Measurements from ENCODE around the gene ATF1.
"Not testable (repeated sequence)": the region's sequence is repeated elsewhere in the genome, so short reads cannot be mapped to it uniquely, and the experiment has no call there.

ATF1 gene

GRCh38 chr12:50803230-50803875 is 39.5 kb downstream of the ATF1 start:
- DNase-seq (ENCODE audit: low read depth), result no peak

GRCh38 chr12:50806176-50806575 is 42.3 kb downstream of the ATF1 start:
- no peak for DNase-seq (ENCODE audit: low read depth)

- DNase-seq (ENCODE audit: low read depth), result not testable (repeated sequence)
Observed at GRCh38 chr12:50809131-50809530, 45.2 kb downstream of the ATF1 start.

- DNase-seq (ENCODE audit: low read depth), result not testable (repeated sequence)
Observed at GRCh38 chr12:50814921-50815320, 51.0 kb downstream of the ATF1 start.

- no peak for DNase-seq (ENCODE audit: low read depth)
Observed at GRCh38 chr12:50820177-50820576, 56.3 kb downstream of the ATF1 start.

GRCh38 chr12:50822082-50822481 is 58.2 kb downstream of the ATF1 start:
- no peak for DNase-seq (ENCODE audit: low read depth)

GRCh38 chr12:50823724-50824123 is 59.8 kb downstream of the ATF1 start:
- DNase-seq (ENCODE audit: low read depth), result not testable (repeated sequence)

- DNase-seq (ENCODE audit: low read depth), result no peak
Observed at GRCh38 chr12:50824914-50825313, 61.0 kb downstream of the ATF1 start.

- no peak for DNase-seq (ENCODE audit: low read depth)
Observed at GRCh38 chr12:50825372-50825838, 61.5 kb downstream of the ATF1 start.

GRCh38 chr12:50828121-50828520 is 64.2 kb downstream of the ATF1 start:
- DNase-seq (ENCODE audit: low read depth), result no peak

GRCh38 chr12:50828886-50829285 is 65.0 kb downstream of the ATF1 start:
- DNase-seq (ENCODE audit: low read depth), result no peak

GRCh38 chr12:50833801-50834200 is 69.9 kb downstream of the ATF1 start:
- not testable (repeated sequence) for DNase-seq (ENCODE audit: low read depth)

- DNase-seq (ENCODE audit: low read depth), result no peak
Observed at GRCh38 chr12:50839042-50839441, 75.1 kb downstream of the ATF1 start.

- DNase-seq (ENCODE audit: low read depth), result no peak
Observed at GRCh38 chr12:50840809-50841487, 77.0 kb downstream of the ATF1 start.

GRCh38 chr12:50841716-50842531 is 78.0 kb downstream of the ATF1 start:
- no peak for DNase-seq (ENCODE audit: low read depth)

- DNase-seq (ENCODE audit: low read depth), result no peak
Observed at GRCh38 chr12:50842637-50843493, 79.0 kb downstream of the ATF1 start, which contains the start of gene TMPRSS12. TSS of gene TMPRSS12 (plus strand) at chr12:50842926. CDS start at chr12:50842965, 39 bp downstream.

- DNase-seq (ENCODE audit: low read depth), result no peak
Observed at GRCh38 chr12:50845021-50845647, 81.2 kb downstream of the ATF1 start.

GRCh38 chr12:50848963-50849362 is 85.1 kb downstream of the ATF1 start:
- DNase-seq (ENCODE audit: low read depth), result no peak

GRCh38 chr12:50855218-50855617 is 91.3 kb downstream of the ATF1 start:
- not testable (repeated sequence) for DNase-seq (ENCODE audit: low read depth)

GRCh38 chr12:50855679-50856078 is 91.8 kb downstream of the ATF1 start:
- DNase-seq (ENCODE audit: low read depth), result not testable (repeated sequence)

- no peak for DNase-seq (ENCODE audit: low read depth)
Observed at GRCh38 chr12:50859621-50860310, 95.9 kb downstream of the ATF1 start.

Measured in CMK (cell line).